OCI-LY3 (cell line): Measurements from ENCODE around the gene PZP.
A peak's percentile ranks its signal among the peaks of the same experiment; 100 is the strongest.

ENCODE experiments used
- H2AFZ ChIP-seq: fragments of 200-600, 300-600 bp; shearing (Covaris generic); 2 replicates; pipeline ENCODE4 v1.6.0; 2014; ENCODE audit warnings: antibody characterized with exemption, low read depth, low read length
- H3K27ac ChIP-seq: fragments of 200-600, 300-600 bp; sonication (generic); 2 replicates; pipeline ENCODE4 v1.5.1; 2014; ENCODE audit warnings: mild to moderate bottlenecking, low read length, moderate library complexity, mixed read lengths
- H3K27me3 ChIP-seq: fragments of 200-600, 300-600 bp; sonication (generic); 2 replicates; pipeline ENCODE4 v1.6.1; 2014; ENCODE audit warnings: low read depth, low read length, mixed read lengths
- H3K36me3 ChIP-seq: fragments of 200-600, 300-600 bp; sonication (generic); replicated peaks from 2 replicates; pipeline ENCODE3; 2014; ENCODE audit warnings: low read depth, low read length, mixed read lengths
- H3K4me1 ChIP-seq: fragments of 300-600, 200-600 bp; sonication (generic); 2 replicates; pipeline ENCODE4 v1.6.1; 2014; ENCODE audit warnings: low read length, mixed read lengths
- H3K4me2 ChIP-seq: fragments of 200-600, 300-600 bp; sonication (generic); 2 replicates; pipeline ENCODE4 v1.6.1; 2014; ENCODE audit warnings: low read length, mixed read lengths
- H3K4me3 ChIP-seq: fragments of 300-600, 200-600 bp; sonication (generic); 2 replicates; pipeline ENCODE4 v1.5.1; 2014; ENCODE audit warnings: antibody characterized with exemption, mild to moderate bottlenecking, low read length, moderate library complexity
- H3K79me2 ChIP-seq: fragments of 300-600, 200-600 bp; shearing (Covaris generic); 2 replicates; pipeline ENCODE4 v1.6.1; 2014; ENCODE audit warnings: mild to moderate bottlenecking, low read length, mixed read lengths
- H3K9ac ChIP-seq: fragments of 300-600, 200-600 bp; shearing (Covaris generic); 2 replicates; pipeline ENCODE4 v1.6.0; 2014; ENCODE audit warnings: mild to moderate bottlenecking, low read length, moderate library complexity
- H3K9me3 ChIP-seq: fragments of 200-600, 300-600 bp; shearing (Covaris generic); 2 replicates; pipeline ENCODE4 v1.6.1; 2014; ENCODE audit warnings: low read length, mixed read lengths; ENCODE audit not compliant: insufficient read depth
- H4K20me1 ChIP-seq: fragments of 200-600, 300-600 bp; sonication (generic); 2 replicates; pipeline ENCODE4 v1.6.1; 2016; ENCODE audit warnings: low read length, mixed read lengths; ENCODE audit not compliant: insufficient read depth
- EZH2phosphoT487 ChIP-seq: fragments of 200-600 bp; shearing (Covaris generic); IDR thresholded peaks from 2 replicates; pipeline ENCODE4 v1.6.1; 2018; ENCODE audit warnings: antibody characterized with exemption, mixed run types, low read depth
- TF ChIP-seq, protein P1 (sequence below): fragments of 200-600, 300-600 bp; sonication (generic); IDR thresholded peaks from 2 replicates; pipeline ENCODE4 v1.5.1; 2014; ENCODE audit warnings: antibody characterized with exemption, low read length, low read depth

Gene PZP

DNA sequence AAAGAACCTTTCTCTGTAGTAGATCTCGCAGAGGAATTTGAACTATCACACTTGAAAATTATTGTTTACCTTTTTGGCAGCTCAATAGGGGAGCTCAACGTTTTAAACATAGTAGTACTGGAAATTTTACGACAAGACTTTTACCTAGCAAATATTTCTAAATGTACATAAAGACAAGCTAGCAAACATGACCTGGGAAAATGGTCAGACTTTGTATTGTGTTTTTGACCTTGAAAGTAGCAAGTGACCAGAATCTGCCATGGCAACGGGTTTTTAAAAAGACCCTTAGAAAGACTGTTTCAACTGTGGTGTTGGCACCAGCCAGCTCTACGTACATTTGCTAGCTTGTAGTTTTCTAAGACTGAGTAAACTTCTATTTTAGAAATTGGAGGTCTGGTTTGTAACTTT, 72.3 kb downstream of the PZP start:
- H3K9me3 ChIP-seq = 0 out of 2 replicates have a peak, but pooled peaks cover 3% of the 10 kb centered on the region
- H3K9ac ChIP-seq = no peak overlapping the region
- no peaks in the 10 kb centered on the region for H4K20me1 ChIP-seq
- no peak overlapping the region for H3K4me2 ChIP-seq
- no peaks in the 10 kb centered on the region for H3K27me3 ChIP-seq
- H2AFZ ChIP-seq = no peak overlapping the region
- H3K27ac ChIP-seq = no peak overlapping the region
- H3K4me3 ChIP-seq = no peak overlapping the region
- H3K4me1 ChIP-seq = no peaks in the 10 kb centered on the region
- H3K36me3 ChIP-seq = no peaks in the 10 kb centered on the region
- no peak for TF ChIP-seq EZH2phosphoT487
- TF ChIP-seq, protein P1, sequence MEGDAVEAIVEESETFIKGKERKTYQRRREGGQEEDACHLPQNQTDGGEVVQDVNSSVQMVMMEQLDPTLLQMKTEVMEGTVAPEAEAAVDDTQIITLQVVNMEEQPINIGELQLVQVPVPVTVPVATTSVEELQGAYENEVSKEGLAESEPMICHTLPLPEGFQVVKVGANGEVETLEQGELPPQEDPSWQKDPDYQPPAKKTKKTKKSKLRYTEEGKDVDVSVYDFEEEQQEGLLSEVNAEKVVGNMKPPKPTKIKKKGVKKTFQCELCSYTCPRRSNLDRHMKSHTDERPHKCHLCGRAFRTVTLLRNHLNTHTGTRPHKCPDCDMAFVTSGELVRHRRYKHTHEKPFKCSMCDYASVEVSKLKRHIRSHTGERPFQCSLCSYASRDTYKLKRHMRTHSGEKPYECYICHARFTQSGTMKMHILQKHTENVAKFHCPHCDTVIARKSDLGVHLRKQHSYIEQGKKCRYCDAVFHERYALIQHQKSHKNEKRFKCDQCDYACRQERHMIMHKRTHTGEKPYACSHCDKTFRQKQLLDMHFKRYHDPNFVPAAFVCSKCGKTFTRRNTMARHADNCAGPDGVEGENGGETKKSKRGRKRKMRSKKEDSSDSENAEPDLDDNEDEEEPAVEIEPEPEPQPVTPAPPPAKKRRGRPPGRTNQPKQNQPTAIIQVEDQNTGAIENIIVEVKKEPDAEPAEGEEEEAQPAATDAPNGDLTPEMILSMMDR = no peak
- no peaks in the 10 kb centered on the region for H3K79me2 ChIP-seq

DNA sequence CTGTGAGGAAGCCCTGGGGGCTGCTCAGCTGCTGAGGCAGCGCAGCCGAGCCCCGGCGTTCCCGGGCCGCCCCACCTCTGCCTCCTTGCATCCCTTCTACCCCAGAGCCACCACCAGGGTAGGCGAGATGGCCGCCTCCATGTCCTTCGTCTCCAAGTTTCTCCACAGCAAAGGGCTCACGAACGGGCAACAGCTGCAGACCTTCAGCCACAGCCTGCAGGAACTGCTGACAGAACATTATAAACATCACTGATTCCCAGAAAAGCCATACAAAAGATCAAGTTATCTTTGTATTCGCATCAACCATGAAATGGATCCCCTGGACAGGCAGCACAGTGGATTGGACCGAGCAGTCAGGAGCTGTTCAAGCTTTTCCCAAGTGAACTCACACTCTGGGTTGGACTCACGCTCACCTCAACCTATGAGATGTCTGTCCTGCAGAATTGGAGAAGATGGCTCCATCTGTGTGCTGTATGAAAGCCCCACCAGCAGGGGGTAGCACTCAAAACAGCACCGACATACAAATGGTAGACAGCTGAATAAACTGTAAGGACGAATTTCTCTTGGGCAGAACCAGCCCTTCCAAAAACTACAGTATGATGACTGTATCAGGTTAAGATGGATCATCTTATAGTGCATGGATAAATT, 73.1 kb downstream of the PZP start:
- Histone ChIP-seq H3K27me3 (no peaks in the 10 kb centered on the region), H3K4me2 (no peak overlapping the region), H3K9ac (no peak overlapping the region), H2AFZ (no peak overlapping the region), H3K36me3 (no peaks in the 10 kb centered on the region), H3K27ac (no peak overlapping the region), H4K20me1 (no peaks in the 10 kb centered on the region), H3K4me3 (no peak overlapping the region), H3K9me3 (no peaks in the 10 kb centered on the region), H3K4me1 (no peaks in the 10 kb centered on the region), H3K79me2 (no peaks in the 10 kb centered on the region)
- no peak for TF ChIP-seq EZH2phosphoT487
- TF ChIP-seq, protein P1 = peak; percentile 52

DNA sequence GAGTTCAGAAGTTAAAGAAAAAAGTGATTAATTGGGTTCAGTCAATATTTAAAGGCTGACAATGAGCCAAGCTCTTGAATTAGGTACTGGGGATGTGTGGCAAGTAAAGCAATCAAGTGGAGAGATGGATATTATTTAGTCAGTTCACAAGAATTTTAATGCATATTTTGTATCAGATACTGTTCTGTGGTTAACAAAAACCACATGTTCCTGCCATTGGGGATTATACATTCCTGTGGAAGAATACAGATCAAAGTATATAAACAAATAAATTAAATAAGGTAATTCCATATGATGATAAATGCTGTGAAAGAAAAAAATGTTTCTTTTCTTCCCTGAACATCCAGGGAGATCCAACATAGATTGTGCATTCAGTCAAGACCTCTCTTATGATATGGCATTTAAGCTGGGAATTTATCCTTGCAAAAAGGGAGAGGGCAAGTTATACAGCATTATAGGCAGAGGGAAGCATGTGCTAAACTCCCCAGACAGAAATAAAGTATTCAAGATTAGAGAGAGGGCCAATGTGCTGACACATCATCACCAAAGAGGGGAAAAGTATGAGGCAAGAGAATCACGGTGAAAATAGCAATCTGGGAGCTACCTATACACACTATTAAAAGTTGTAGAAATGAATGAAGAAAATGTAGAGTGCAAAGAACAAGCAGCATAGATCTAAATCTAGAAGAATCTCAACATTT, 74.8 kb downstream of the PZP start:
- no peaks in the 10 kb centered on the region for H3K4me1 ChIP-seq
- H3K9me3 ChIP-seq = no peaks in the 10 kb centered on the region
- H3K4me2 ChIP-seq = no peak overlapping the region
- H3K4me3 ChIP-seq = no peak overlapping the region
- TF ChIP-seq EZH2phosphoT487 = no peak
- TF ChIP-seq, protein P1 = no peak
- no peak overlapping the region for H3K9ac ChIP-seq
- no peaks in the 10 kb centered on the region for H3K36me3 ChIP-seq
- no peaks in the 10 kb centered on the region for H4K20me1 ChIP-seq
- H3K27ac ChIP-seq = no peak overlapping the region
- no peaks in the 10 kb centered on the region for H3K79me2 ChIP-seq
- H3K27me3 ChIP-seq = no peaks in the 10 kb centered on the region
- H2AFZ ChIP-seq = no peak overlapping the region

DNA sequence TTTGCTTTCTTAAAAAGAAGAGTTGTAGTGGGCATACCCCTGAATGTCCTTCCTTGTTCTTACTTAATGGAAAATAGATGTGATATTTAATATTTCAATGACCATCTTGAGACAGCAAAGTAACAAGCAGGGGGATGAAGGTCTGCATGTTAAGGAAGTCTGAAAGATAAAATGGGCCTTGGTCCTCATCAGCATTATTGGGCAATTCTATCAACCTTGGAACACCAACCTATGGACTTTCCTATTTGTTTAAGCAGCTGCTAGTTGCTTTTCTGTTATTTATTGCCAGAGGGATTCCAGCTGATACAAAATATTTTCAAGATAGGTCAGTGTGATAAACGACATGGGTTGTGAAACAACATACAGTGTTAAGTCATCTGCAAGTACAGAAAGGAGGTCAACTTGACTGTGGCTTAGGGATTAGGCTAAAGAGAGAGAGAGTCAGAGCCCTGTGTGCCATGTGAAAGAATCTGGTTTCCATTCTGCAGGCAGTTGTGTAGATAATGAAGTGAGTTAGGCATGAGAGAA, 76.1 kb downstream of the PZP start:
- Histone ChIP-seq H3K4me1 (no peaks in the 10 kb centered on the region), H3K27me3 (no peaks in the 10 kb centered on the region), H3K9ac (no peak overlapping the region), H3K27ac (no peak overlapping the region), H2AFZ (no peak overlapping the region), H3K36me3 (no peaks in the 10 kb centered on the region), H4K20me1 (no peaks in the 10 kb centered on the region), H3K9me3 (no peaks in the 10 kb centered on the region), H3K4me3 (no peak overlapping the region), H3K79me2 (no peaks in the 10 kb centered on the region), H3K4me2 (no peak overlapping the region)
- TF ChIP-seq EZH2phosphoT487 = no peak
- TF ChIP-seq, protein P1 = no peak
